ENCODE data around the gene GRID1. TPM values are rescaled to one million over a fixed set of nuclear protein-coding genes. Genes with fewer than 3 reads are reported as not detected.

Gene GRID1
- total and polyA plus RNA-seq, 10 of the 15 experiments (the other 5 are each of a cell fraction or from before 2014, with no cell fraction given): 0.04 to 0.62 (median 0.08) TPM; not detected in 5

DNA sequence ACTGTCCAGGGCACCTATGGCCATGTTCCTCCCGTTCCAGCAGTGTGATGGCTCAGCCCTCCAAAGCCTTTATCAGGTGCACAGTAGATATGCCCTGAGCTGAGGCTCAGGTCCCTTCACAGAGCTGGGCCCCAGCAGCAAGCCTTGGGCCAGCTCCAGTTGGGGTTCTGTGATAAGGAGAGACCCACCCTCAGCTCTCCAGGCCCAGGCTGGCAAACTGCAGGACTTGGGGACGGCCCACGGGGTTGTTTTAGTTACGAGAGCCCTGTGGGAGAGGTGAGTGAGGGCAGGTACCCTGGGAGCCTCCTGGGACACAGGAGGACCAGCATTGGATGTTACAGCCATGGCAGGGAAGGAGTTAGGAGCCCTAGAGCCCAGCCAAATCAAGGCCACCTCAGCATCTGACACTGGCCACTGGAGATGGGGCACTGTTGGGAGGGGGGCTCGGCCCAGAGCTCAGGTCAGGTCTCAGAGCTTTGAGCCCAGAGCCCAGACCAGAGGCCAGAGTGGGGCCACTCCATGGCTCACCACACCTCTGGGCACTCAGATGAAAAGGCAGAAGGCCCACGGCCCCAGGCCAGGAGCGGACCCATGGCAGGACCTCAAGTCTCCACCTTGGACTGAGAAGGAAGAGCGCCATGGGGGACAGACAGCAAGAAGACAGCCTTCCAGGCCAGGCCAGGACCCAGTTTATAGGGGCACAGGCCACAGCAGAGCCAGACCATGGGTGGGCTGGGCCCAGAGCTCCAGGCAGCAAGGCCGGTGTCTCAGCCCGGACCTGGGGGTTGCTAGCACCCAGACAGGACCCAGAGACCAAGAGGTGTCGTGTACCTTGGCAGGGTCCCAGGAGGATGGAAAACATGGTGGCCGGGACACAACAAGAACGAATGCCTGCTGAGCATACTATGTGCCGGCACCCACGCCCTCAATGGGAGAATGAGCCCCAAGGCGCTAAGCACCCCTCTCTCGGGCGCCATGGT, 12.8 kb downstream of the GRID1 start:
- peaks cover 9% of the 10 kb centered on the region for H3K4me1 ChIP-seq (ENCODE audit: control insufficient read depth, insufficient read depth, low read length)
- no peaks in the 10 kb centered on the region; the same call in 2 of the 3 replicates for H3K9me3 ChIP-seq (replicated peaks; ENCODE audit: control insufficient read depth, insufficient read depth, low read length)
- BruUV-seq (replicated peaks): no TSS peak
- H3K4me3 ChIP-seq: no peak overlapping the region
- H3K27ac ChIP-seq (ENCODE audit: control insufficient read depth, insufficient read depth): no peak overlapping the region
- in situ Hi-C loops (cut with MboI) (no loop called here), intact Hi-C loops (cut with micrococcal nuclease; ENCODE audit: unreplicated experiment) (loop anchor here (10.0 kb wide), 1 partner anchor 559 kb away; no protein-coding TSS in a partner anchor)
- H3K4me2 ChIP-seq (ENCODE audit: control insufficient read depth, insufficient read depth): no peak overlapping the region
- no peak for TF ChIP-seq ESRRA (IDR thresholded peaks at IDR 0.05; ENCODE audit: low read length)
- no peak for TF ChIP-seq SREBF2 (IDR thresholded peaks at IDR 0.05; ENCODE audit: low read length)
- TF ChIP-seq HCFC1 (IDR thresholded peaks at IDR 0.05; ENCODE audit: low read length): no peak
- TF ChIP-seq SIN3A (IDR thresholded peaks at IDR 0.05; ENCODE audit: low read depth, low read length): no peak
- TF ChIP-seq, protein P1, sequence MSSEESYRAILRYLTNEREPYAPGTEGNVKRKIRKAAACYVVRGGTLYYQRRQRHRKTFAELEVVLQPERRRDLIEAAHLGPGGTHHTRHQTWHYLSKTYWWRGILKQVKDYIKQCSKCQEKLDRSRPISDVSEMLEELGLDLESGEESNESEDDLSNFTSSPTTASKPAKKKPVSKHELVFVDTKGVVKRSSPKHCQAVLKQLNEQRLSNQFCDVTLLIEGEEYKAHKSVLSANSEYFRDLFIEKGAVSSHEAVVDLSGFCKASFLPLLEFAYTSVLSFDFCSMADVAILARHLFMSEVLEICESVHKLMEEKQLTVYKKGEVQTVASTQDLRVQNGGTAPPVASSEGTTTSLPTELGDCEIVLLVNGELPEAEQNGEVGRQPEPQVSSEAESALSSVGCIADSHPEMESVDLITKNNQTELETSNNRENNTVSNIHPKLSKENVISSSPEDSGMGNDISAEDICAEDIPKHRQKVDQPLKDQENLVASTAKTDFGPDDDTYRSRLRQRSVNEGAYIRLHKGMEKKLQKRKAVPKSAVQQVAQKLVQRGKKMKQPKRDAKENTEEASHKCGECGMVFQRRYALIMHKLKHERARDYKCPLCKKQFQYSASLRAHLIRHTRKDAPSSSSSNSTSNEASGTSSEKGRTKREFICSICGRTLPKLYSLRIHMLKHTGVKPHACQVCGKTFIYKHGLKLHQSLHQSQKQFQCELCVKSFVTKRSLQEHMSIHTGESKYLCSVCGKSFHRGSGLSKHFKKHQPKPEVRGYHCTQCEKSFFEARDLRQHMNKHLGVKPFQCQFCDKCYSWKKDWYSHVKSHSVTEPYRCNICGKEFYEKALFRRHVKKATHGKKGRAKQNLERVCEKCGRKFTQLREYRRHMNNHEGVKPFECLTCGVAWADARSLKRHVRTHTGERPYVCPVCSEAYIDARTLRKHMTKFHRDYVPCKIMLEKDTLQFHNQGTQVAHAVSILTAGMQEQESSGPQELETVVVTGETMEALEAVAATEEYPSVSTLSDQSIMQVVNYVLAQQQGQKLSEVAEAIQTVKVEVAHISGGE (CRISPR knock-in tag; IDR thresholded peaks at IDR 0.05): no peak
- no peak for TF ChIP-seq ZNF274 (IDR thresholded peaks at IDR 0.05; ENCODE audit: insufficient read depth, insufficient read length)
- no peak overlapping the region for H3K9ac ChIP-seq (ENCODE audit: control insufficient read depth, insufficient read depth, low read length)
- ATAC-seq (no peak), FAIRE-seq (no peak), DNase-seq (ENCODE audit: low read depth, low spot score) (no peak)
- H2AFZ ChIP-seq (ENCODE audit: control insufficient read depth, low read depth, low read length): no peak overlapping the region
- ChIA-PET CTCF (no interaction called here), RAD21 (ENCODE audit: unreplicated experiment) (no interaction called here), POLR2A (interaction anchor here (0.6 kb wide), 1 partner anchor 1639 kb away, joined by 3 read pairs; no protein-coding TSS in a partner anchor), SMC1A (ENCODE audit: uncharacterized antibody, unreplicated experiment) (no interaction called here)
- H3K36me3 ChIP-seq (ENCODE audit: control insufficient read depth in 2 of 2, insufficient read depth in 2 of 2, low read length in 1 of 2): no peaks in the 10 kb centered on the region
- peaks cover 2% of the 10 kb centered on the region; the same call in 1 of the 2 replicates for H4K20me1 ChIP-seq (ENCODE audit: control insufficient read depth, insufficient read depth)
- H3K79me2 ChIP-seq (ENCODE audit: control insufficient read depth, insufficient read depth, low read length): no peaks in the 10 kb centered on the region
- peaks cover 0 to 2% of the 10 kb centered on the region in 2 experiments; a peak in 1 of 4 replicates for H3K27me3 ChIP-seq (replicated peaks in 1 of 2; ENCODE audit: control insufficient read depth in 2 of 2, insufficient read depth in 2 of 2, low read length in 1 of 2)
- 35% methylated on average over 18 of the region's 18 CpGs for WGBS (ENCODE audit: insufficient coverage, insufficient replicate concordance, low lambda C conversion rate, missing lambda C conversion rate)
